B cell (primary cell): ENCODE results near the gene ADGRV1. TPM values are rescaled to one million over a fixed set of nuclear protein-coding genes. Genes with fewer than 3 reads are reported as not detected.

Experiments
- ATAC-seq: fragments of 200-7000 bp; cut with Tn5 transposase; one replicate; pipeline ENCODE4 v1.10.0; 2021; ENCODE audit warnings: low read depth, mild to moderate bottlenecking, moderate number of reproducible peaks, moderate library complexity
- CTCF ChIA-PET: fragments of 350-600 bp; sonication (Branson Sonifier 250); formaldehyde crosslinking; loops from one replicate; lab custom pipeline; 2021; ENCODE audit warnings: antibody characterized with exemption, inconsistent platforms; lab: Charles Lee
- POLR2A ChIA-PET: fragments of 350-600 bp; sonication (Branson Sonifier 250); formaldehyde crosslinking; loops from one replicate; lab custom pipeline; 2021; ENCODE audit warnings: antibody characterized with exemption; lab: Charles Lee
- DNase-seq: peaks from one replicate; pipeline ENCODE4 v3.0.0; 2013
- H2AFZ ChIP-seq: 2 replicates; pipeline ENCODE4 v1.6.1; 2012; ENCODE audit warnings: mild to moderate bottlenecking, low read depth, low read length; ENCODE audit not compliant: insufficient read depth, poor library complexity, severe bottlenecking
- H3K27ac ChIP-seq, 2 donors: 1 replicate in 1 of 2; 2 replicates in 1 of 2; pipeline ENCODE4 v1.5.1; 2012 to 2013; ENCODE audit warnings: low read length in 2 of 2, mild to moderate bottlenecking in 2 of 2, moderate library complexity in 1 of 2
- H3K27me3 ChIP-seq, 4 experiments: fragments of 200-600 bp in 1 of 4; sonication (generic) in 1 of 4; replicated peaks in 1 of 4; 1 replicate in 2 of 4; 2 replicates in 2 of 4; pipeline versions ENCODE4 v1.6.1 to v1.7.0; 2013 to 2016; ENCODE audit warnings: low read length in 3 of 4, mild to moderate bottlenecking in 2 of 4, mixed read lengths in 1 of 4, moderate library complexity in 1 of 4; ENCODE audit not compliant: insufficient read depth in 4 of 4, control insufficient read depth in 3 of 4; ENCODE audit errors: control extremely low read depth in 1 of 4
- H3K36me3 ChIP-seq, 2 experiments: replicated peaks in 1 of 2; 1 replicate in 1 of 2; 2 replicates in 1 of 2; pipeline versions ENCODE4 v1.6.1 to v1.7.1; 2013; ENCODE audit warnings: low read length in 1 of 2; ENCODE audit not compliant: insufficient read depth in 2 of 2, control insufficient read depth in 1 of 2; ENCODE audit errors: control extremely low read depth in 1 of 2, extremely low read depth in 1 of 2
- H3K4me1 ChIP-seq, 2 donors: fragments of 200-600 bp in 1 of 2; sonication (generic) in 1 of 2; 1 replicate in 1 of 2; 2 replicates in 1 of 2; pipeline versions ENCODE4 v1.5.1 to v1.6.1; 2013 to 2017; ENCODE audit warnings: low read length in 2 of 2; ENCODE audit not compliant: control insufficient read depth in 2 of 2, insufficient read depth in 2 of 2
- H3K4me2 ChIP-seq: replicated peaks from 2 replicates; pipeline ENCODE3; 2012; ENCODE audit warnings: mild to moderate bottlenecking, low read depth, low read length; ENCODE audit not compliant: poor library complexity, severe bottlenecking
- H3K4me3 ChIP-seq, 5 experiments: fragments of 200-600 bp in 1 of 5; sonication (generic) in 1 of 5; 1 replicate in 3 of 5; 2 replicates in 2 of 5; pipeline versions ENCODE4 v1.5.1 to v1.7.0; 2011 to 2016; ENCODE audit warnings: low read length in 4 of 5, mild to moderate bottlenecking in 4 of 5, low read depth in 2 of 5, control low read depth in 1 of 5, moderate library complexity in 1 of 5; ENCODE audit not compliant: insufficient read depth in 1 of 5; ENCODE audit errors: control extremely low read depth in 1 of 5, extremely low read depth in 1 of 5
- H3K79me2 ChIP-seq: fragments of 200-600 bp; sonication (generic); one replicate; pipeline ENCODE4 v1.6.0; 2016; ENCODE audit warnings: low read length; ENCODE audit not compliant: control insufficient read depth, insufficient read depth
- H3K9ac ChIP-seq: fragments of 200-600 bp; sonication (generic); 2 replicates; pipeline ENCODE4 v1.6.1; 2017; ENCODE audit warnings: mild to moderate bottlenecking, low read length, moderate library complexity
- H3K9me3 ChIP-seq, 3 donors: one replicate each; pipeline versions ENCODE4 v1.6.1 to v1.7.1; 2013; ENCODE audit warnings: low read length in 2 of 3; ENCODE audit not compliant: control insufficient read depth in 2 of 3, insufficient read depth in 1 of 3; ENCODE audit errors: control extremely low read depth in 1 of 3
- H4K20me1 ChIP-seq: 2 replicates; pipeline ENCODE4 v1.6.0; 2012; ENCODE audit warnings: mild to moderate bottlenecking, low read length; ENCODE audit not compliant: insufficient read depth, control insufficient read depth, poor library complexity, severe bottlenecking
- H3K27ac Mint-ChIP-seq: one replicate; pipeline ENCODE4 v1.8.0; 2021; ENCODE audit warnings: mixed read lengths
- H3K27me3 Mint-ChIP-seq: one replicate; pipeline ENCODE4 v1.8.0; 2021; ENCODE audit warnings: mixed read lengths
- H3K4me1 Mint-ChIP-seq: one replicate; pipeline ENCODE4 v1.8.0; 2021; ENCODE audit warnings: mixed read lengths
- H3K4me3 Mint-ChIP-seq: one replicate; pipeline ENCODE4 v1.8.0; 2021; ENCODE audit warnings: mixed read lengths
- H3K9me3 Mint-ChIP-seq: one replicate; pipeline ENCODE4 v1.8.0; 2022; ENCODE audit warnings: mixed read lengths; ENCODE audit not compliant: insufficient read depth
- CTCF ChIP-seq: fragments of 200-600 bp; IDR thresholded peaks from one replicate; pipeline ENCODE4 v1.8.0; 2022; ENCODE audit warnings: antibody characterized with exemption, mild to moderate bottlenecking
- EZH2 ChIP-seq: IDR thresholded peaks from 2 replicates; pipeline ENCODE4 v1.6.1; 2012; ENCODE audit warnings: borderline replicate concordance, low read depth, mild to moderate bottlenecking, moderate library complexity, low read length; ENCODE audit not compliant: insufficient read depth, poor library complexity, severe bottlenecking
- WGBS: methylation state at CpG from one replicate; pipeline ENCODE4 v1.1.5; 2013; ENCODE audit warnings: missing lambda C conversion rate; ENCODE audit not compliant: insufficient coverage; 5-methylcytosine and 5-hydroxymethylcytosine counted together
- intact Hi-C: fragments of 100-400 bp; cut with micrococcal nuclease; formaldehyde crosslinking; loops from one replicate; pipeline ENCODE4 v1.10.0; 2022
- polyA plus RNA-seq: library from polyadenylated mRNA; depleted of rRNA; stranded (reverse); fragments of >200 nt; gene quantifications from 2 replicates; pipeline ENCODE4 v1.2.3, GENCODE V29; 2012
- total RNA-seq, 2 donors: library from RNA; stranded (reverse); fragments of 120-200 nt in 1 of 2; gene quantifications; 1 replicate in 1 of 2; 2 replicates in 1 of 2; pipeline versions ENCODE4 v1.2.3 to v1.2.4, GENCODE V29; 2013 to 2022

Gene ADGRV1
- total and polyA plus RNA-seq, 2 donors (not counting 1 experiment from before 2014, with no cell fraction given): 0.07 TPM; not detected in 1

- Histone ChIP-seq H3K4me1 (no peaks in the 10 kb centered on the region), H3K36me3 (no peaks in the 10 kb centered on the region), H2AFZ (no peak overlapping the region), H4K20me1 (no peaks in the 10 kb centered on the region), H3K4me3 (no peak overlapping the region), H3K79me2 (no peaks in the 10 kb centered on the region), H3K9me3 (no peaks in the 10 kb centered on the region), H3K9ac (no peak overlapping the region), H3K4me2 (no peak overlapping the region), H3K27ac (no peak overlapping the region), H3K27me3 (no peaks in the 10 kb centered on the region)
- ChIA-PET CTCF (no interaction called here), POLR2A (no interaction called here)
- intact Hi-C loops: no loop called here
- no peak for DNase-seq
- ATAC-seq: no peak
- no peaks in the 10 kb centered on the region for H3K4me1 Mint-ChIP-seq
- H3K27ac Mint-ChIP-seq: no peak overlapping the region
- WGBS: 100% methylated on average over 2 of the region's 2 CpGs
- TF ChIP-seq EZH2 (no peak), CTCF (no peak)
- no peak overlapping the region for H3K4me3 Mint-ChIP-seq
- H3K27me3 Mint-ChIP-seq: no peaks in the 10 kb centered on the region
- no peaks in the 10 kb centered on the region for H3K9me3 Mint-ChIP-seq
Measured at GRCh38 chr5:91122651-91123050, 564.1 kb downstream of the ADGRV1 start.

GRCh38 chr5:91123291-91123690 is 564.7 kb downstream of the ADGRV1 start:
- ATAC-seq: no peak
- Histone ChIP-seq H3K27me3 (no peaks in the 10 kb centered on the region), H3K79me2 (no peaks in the 10 kb centered on the region), H3K36me3 (no peaks in the 10 kb centered on the region), H2AFZ (no peak overlapping the region), H3K9ac (no peak overlapping the region), H3K27ac (no peak overlapping the region), H3K4me3 (no peak overlapping the region), H3K4me2 (no peak overlapping the region), H3K9me3 (no peaks in the 10 kb centered on the region), H4K20me1 (no peaks in the 10 kb centered on the region), H3K4me1 (no peaks in the 10 kb centered on the region)
- Mint-ChIP-seq H3K9me3 (no peaks in the 10 kb centered on the region), H3K27me3 (peaks cover under 1% of the 10 kb centered on the region), H3K27ac (no peak overlapping the region), H3K4me3 (no peak overlapping the region), H3K4me1 (no peaks in the 10 kb centered on the region)
- TF ChIP-seq CTCF (no peak), EZH2 (no peak)
- CTCF ChIA-PET: no interaction called here
- intact Hi-C loops: no loop called here
- POLR2A ChIA-PET: no interaction called here
- no CpG with 5 or more reads among the region's 3 CpGs for WGBS
- no peak for DNase-seq
